ENCODE data around the gene ADIRF.
"Not testable (repeated sequence)": the region's sequence is repeated elsewhere in the genome, so short reads cannot be mapped to it uniquely, and the experiment has no call there.

Gene ADIRF

DNA sequence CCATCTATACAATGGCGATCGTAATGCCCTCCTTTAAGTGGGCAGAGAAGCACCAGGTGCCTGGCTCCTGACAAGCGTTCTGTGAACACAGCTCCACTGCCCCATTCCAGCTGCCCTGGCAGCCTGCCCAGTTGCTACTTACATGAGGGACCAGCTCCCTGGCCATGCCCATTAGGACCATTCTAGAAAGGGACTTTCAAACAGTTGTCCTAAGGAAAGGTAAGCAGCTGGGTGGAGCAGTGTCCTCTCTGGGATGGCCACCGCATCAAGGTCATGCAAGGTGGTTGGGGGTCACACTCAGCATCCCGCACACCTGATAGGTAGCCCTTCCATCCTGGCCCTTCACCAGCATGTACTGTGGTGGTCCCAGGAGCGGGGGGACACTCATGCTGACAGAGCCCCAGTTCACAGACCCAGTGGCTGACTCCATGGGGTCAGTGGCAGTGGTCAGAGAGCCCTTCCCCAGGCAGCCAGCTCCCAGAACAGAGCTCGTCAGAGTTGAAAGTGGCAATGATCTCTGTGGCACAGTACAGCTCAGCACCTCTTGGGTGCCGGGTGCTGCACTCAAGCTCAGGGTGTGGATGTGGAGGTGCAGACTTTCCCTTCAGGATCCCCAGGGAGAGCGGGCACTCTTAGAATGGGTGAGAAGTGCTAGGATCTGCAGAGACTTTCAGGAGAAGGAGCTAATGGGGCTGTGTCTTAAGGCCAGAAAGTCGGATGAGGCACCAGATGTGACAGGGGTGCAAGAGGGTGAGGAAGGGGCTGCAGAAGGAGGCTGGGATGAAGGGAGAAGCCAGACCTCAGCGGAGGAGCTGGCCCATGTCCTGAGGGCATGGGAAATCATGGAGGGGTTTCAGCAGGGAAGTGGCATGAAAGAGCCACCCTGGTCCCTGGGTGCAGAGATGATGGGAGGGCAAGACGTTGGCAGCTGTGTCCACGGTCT, 21.8 kb upstream of the ADIRF start:
- FAIRE-seq: no peak

DNA sequence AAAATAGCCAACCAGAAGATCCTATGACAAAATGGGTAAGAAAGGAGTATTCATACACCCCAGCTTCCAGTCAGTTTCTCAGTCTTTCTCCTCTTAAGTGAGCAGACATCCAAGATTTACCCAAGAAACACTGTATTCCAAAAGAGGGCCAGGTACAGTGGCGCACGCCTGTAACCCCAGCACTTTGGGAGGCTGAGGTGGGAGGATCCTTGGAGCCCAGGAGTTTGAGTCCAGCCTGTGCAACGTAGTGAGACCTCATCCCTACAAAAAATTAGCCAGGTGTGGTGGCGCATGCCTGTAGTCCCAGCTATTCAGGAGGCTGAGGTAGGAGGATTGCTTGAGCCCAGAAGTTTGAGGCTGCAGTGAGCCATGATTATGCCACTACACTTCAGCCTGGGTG, 20.5 kb upstream of the ADIRF start:
- FAIRE-seq: not testable (repeated sequence)

GRCh38 chr10:86950349-86950748, 17.9 kb upstream of the ADIRF start:
- no peak for FAIRE-seq

DNA sequence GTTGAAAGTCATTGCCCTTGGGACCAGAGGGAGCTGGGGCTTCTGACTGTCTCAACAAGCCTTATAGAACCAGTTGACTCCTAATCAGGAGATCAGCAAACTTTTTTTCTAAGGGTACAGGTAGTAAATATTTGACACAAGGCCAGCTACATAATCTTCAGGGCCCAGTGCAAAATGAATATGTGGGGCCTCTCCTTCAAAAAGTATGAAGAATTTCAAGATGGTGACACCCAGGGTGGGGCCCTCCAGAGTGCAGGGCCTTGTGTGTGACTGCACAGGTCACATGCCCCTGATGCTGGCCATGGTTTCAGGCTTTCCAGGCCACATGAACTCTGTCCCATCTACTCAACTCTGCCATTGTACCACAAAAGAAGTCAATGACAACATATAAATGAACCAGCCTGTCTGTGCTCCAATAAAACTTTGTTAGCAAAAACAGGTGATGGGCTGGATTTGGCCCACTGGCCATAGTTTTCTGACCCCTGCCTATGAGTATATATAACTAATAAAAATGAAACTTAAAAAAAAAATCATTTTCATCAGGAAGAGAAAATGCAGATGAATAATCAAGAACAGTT, 17.0 kb upstream of the ADIRF start:
- FAIRE-seq: no peak

GRCh38 chr10:86952106-86952505, 16.2 kb upstream of the ADIRF start:
- FAIRE-seq: no peak

- FAIRE-seq: not testable (repeated sequence)
Measured at GRCh38 chr10:86952697-86953096, 15.6 kb upstream of the ADIRF start.

DNA sequence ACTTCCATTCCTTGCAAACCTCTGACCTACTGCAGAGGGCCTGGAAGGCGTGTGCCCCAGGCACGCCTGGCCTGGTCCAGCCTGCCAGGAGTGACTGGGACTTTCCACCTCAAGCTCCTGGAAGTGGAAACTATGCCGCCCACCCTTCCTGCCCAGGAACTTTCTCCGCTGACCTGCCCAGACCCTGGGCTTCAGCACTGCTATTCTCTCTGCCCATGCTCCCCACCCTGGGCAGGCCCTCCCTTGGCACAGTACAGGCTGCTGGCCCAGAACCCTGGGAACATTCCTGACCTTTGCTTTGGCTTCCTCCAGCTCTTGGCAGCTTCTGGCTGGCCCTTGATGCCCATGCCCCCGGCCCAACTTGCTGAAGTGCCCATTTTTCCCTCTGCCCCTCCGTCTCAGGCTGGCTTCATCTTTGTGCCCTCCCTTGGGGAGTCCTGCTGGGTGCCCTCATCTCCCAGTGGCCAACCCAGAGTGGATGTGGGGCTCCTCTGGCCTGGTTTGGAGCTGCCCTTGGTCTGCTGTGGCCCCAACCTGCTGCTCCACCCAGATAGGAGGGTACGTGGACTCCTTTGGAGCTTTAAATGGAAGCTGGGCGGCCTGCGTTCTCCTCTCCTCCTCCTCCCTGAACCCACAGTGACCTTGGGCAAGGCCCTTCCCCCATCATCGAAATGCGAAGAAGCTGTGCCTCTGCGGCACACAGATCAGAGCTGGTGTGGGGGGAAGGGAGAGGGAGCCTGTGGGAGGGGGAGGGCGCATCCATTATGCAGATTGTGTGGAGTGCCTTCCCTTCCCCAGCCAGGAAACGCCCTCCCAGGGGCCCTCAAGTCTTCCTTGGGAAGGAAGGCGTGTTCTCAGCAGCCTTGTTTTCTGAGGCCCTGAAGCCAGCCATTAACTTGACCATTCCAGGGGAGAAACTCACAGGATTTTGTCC, 14.3 kb upstream of the ADIRF start:
- FAIRE-seq: no peak

DNA sequence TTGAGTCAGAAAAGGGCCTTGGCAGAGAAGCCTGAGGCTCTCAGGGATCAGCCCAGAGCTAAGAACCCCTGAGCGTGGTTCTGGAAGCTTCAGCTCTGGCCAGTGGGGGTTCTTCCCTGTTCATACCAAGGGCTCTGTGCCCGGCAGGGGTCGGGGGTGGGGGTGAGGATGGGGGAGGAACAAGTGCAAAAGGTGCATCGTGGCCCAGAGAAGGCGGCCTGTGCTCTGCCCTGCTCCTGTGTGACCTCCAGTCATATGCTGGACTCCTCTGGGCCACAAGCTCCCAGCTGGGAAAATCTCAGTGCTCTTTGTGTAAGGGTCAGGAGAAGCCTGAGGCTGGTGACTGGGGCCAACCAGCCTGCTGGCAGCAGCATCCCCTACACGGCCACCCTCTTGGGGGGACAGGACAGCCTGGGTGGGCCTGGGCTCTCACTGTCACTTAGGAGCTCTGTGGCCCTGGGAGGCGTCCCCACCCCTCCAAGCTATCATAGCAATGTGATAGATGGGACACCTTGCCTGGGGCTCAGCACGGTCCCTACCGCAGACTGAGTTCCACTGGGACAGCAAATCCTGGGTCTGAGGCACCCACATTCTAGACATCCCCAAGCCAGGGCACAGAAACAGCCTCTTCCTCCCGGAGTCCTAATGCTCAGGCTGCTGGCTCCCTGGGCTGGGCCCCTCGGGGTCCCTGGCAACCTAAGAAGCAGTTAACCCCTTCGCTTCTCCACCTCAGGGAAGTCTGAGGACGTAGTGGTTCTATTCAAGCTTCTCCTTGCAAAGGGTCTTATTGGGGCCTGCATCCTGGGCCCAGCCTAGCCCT, 13.4 kb upstream of the ADIRF start:
- FAIRE-seq: no peak

DNA sequence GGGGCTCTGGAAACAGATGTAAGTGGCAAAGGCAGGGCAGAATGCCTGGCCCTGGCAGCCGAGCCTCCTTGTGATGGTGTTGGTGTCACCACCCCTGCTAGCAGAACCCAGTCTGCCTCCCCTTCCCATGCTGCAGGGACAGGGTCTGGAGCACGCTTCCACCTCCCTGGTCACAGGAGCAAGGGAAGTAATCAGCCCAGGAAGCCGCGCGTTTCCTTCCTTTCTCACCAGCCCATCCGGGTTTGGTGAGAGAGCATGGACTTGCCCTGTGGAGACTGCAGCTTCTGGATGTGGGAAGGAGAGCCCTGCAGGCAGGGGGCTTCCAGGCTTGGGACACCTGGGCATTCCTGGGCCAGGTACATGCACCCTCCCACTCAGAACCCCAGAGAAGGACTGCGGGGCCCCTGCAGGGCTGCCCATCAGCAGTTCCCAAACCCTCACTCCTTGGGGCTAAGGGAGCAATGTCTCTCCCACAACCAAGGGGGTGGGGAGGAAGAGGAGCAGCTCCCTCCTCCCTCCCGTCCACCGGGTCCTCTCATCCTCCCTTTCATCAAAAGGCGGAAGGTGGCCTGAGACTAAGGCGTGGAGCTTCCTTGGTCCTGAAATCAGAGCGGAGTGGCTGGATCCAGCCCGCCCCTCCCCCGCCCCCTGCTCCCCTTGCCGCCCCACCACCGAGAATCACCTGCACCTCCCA, 12.6 kb upstream of the ADIRF start:
- FAIRE-seq: no peak

DNA sequence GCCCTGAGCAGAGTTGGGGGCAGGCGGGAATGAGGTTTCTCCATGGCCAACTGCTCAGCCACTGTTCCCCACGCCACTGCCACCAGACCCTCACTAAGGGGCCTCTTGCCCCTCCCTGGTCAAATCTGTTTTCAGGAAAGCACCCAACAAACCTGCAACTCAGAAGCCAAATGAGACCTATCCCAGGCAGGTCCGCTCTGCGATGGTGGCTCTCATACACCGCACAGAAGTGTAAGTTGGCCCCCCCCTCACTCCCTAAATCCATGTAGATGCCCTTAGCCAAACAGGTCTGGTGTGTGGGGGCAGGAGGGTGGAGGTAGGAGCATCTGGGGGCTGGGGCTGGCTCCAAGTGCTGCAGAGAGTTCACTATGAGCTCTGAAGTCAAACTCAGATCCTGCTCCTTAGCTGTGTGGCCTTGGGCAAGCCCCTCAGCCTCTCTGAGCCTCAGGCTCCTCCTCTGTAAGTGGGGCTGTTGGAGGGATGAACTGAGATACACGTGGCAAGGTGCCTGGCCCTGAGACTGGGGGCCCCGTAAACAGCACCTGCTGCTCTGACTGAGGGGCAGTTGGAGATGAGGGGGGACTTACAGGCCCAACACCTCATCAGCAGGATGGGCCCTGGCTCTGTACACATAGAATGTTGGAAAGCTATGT, 12.0 kb upstream of the ADIRF start:
- no peak for FAIRE-seq

DNA sequence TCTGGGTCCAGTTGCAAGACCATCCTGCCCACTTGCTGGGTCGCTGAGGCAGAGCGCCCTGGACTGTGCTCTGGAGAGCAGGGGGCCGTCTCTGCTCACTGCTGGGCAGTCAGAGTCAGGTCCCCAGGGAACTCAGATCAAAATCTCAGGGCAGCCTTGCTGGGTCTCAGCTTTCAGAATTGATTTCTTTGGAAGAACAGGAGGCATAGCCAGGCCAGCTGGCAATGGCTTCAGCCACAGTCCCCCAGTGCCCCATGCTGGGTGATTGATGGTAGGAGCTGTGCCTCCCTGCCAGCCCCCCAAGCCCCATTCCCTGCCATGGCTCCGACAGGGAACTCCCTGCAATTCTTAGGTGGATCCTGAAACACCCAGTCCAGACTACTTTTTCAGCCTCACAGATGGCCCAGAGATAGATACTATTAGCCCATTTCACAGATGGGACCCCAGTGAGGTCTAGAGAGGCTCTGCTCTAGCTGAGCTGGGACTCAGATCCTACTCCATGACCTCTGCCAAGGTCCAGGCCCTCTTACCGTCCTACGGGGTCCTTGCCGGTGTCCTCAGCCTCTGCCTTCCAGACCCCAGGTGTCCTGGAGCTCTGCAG, 11.3 kb upstream of the ADIRF start:
- no peak for FAIRE-seq

DNA sequence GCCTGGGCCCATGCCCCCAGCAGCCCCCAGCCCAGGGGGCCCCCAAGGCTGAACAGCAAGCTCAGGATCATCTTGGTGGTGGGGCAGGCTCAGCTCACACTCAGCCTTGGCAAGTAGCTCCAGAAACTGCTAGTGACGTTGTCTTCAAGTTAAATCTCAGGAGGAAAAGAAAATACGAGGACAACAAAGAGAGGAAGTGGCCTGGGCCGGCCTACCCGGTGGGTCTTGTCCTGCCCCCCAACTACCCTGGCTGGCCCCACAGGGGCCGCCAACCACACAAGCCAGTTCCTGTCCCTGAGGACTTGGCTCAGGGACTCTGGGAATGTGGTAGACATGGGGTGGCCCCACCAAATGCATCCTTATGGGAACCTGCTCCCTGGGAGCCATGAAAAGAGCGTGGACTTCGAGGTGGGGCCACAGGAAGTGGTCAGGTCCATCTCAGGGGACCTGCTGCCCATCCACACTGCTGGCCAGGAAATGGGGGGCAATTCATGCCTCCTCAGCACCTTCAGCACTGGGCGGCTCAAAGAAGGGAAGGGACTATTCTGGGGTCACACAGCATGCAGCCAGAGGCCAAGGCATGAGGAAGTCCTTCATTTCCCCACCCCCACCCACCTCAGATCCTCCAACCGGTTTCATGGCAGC, 10.7 kb upstream of the ADIRF start, which contains the start of gene MMRN2:
MMRN2 (minus strand) TSS at position 145 of the 645 bp plus-strand sequence; CDS start at position 71, 74 bp downstream.
- no peak for FAIRE-seq

DNA sequence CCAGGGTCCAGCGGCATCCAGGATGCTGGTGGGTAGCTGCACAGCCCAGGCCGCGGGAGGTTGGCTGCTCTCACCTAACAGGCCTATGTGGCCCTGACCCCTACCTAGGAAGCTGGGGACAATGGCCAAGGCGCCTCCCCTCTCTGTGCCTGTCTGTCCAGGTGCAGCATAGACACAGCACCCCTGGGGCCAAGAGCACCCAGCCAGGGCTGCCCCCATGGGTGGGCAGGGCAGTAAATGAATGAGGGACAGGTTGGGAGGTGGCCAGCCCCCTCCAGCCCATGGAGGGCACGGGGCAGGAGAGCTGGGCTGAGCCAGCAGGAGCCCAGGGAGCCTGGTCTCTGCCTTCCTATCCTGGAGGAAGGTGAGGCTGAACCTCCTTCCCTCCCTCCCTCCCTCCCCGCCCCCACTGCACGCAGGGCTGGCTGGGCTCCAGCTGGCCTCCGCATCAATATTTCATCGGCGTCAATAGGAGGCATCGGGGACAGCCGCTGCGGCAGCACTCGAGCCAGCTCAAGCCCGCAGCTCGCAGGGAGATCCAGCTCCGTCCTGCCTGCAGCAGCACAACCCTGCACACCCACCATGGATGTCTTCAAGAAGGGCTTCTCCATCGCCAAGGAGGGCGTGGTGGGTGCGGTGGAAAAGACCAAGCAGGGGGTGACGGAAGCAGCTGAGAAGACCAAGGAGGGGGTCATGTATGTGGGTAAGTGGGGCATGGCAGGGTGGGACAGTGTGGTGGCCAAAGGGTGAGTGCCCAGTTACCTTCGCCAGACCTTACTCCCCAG, 10.0 kb upstream of the ADIRF start, which contains the start of gene SNCG:
SNCG (plus strand) TSS at position 484 of the 785 bp plus-strand sequence; CDS start at position 583, 99 bp downstream.
- no peak for FAIRE-seq

DNA sequence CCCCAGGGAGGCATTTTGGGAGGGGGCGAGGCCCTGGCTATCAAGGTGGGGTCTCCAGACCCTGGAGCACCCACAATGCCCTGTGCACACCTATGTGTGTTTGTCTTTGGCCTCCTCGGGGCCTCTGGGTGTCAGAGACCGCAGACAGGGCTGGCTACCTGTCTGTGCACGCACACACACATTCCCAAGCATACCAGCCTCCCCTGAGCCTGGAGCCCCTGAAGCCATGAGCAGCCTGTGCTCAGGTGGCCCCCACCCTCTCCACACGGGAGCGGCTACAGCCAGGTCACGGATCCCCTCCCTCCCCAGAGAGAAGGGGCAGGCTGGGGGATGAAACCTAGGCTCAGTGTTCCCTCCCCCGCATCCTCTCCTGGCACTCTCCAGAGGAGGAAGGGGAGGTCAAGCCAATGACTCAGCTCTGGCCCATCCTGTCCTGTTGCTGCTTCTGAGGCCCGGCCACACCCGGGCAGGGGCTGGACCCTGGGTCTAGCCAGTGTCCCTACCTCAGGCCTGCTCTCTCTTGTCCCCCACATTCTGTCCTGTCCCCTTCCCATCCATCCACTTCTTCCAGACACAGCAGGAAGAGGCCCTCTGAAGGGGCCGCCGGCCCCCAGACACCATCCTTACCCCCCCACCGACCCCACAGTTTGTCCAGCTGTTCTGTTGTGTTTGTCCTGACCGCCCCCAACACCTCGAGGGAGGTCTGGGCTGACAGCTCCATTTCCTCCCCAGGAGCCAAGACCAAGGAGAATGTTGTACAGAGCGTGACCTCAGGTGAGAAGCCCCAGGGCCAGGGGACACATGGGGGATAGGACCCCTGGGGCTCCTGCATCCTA, 9.2 kb upstream of the ADIRF start:
- no peak for FAIRE-seq

DNA sequence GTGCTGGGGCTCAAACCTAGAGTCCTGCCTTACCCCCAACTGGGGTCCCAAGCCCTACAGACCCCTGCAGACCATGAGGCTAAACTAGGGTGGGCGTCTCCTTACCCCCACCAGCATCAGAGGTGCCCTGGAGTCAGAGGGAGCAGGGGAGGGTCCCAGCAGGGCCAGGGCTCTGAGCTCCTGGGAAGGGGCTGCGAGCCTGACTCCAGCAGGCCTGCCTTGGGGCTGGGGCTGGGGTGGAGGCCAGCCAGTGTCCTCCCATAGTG, 8.6 kb upstream of the ADIRF start:
- FAIRE-seq: no peak

- FAIRE-seq: no peak
Measured at GRCh38 chr10:86960003-86960862, 8.0 kb upstream of the ADIRF start.

GRCh38 chr10:86960863-86961434, 7.3 kb upstream of the ADIRF start:
- FAIRE-seq: no peak
